Epithelial cell of esophagus (primary cell): ENCODE measurements around the gene TRPM3.

Experiments
- DNase-seq: peaks from one replicate; pipeline ENCODE4 v3.0.0; 2010; ENCODE audit warnings: low read depth
- H3K4me3 ChIP-seq: 2 replicates; pipeline ENCODE4 v1.5.1; 2011; ENCODE audit warnings: mild to moderate bottlenecking, low read length, control low read depth
- CTCF ChIP-seq: IDR thresholded peaks from 2 replicates; pipeline ENCODE4 v1.5.1; 2011; ENCODE audit warnings: low read depth, mild to moderate bottlenecking, low read length, control low read depth, inconsistent platforms; ENCODE audit not compliant: insufficient read depth; ENCODE audit errors: missing control alignments

The TRPM3 gene

DNA sequence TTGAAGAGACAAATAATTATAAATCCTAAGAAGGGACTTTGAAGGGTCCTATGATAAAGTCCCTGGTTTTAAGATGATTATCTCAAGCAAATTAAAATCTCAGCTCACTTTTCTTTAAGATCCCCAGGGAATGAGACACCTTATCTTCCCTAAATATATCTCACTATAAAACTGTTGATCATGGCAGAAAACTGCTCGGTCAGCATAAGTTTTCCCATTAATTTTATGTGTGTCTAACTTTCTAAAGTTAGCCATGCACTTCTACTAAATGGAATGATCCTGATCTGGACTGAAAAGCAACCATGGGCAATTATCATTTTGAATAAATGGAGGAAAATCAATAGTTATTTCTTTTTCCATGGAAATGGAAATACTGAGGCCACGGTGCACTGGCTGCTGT, 314.5 kb downstream of the TRPM3 start:
- H3K4me3 ChIP-seq = no peak overlapping the region
- TF ChIP-seq CTCF = no peak
- no peak for DNase-seq

DNA sequence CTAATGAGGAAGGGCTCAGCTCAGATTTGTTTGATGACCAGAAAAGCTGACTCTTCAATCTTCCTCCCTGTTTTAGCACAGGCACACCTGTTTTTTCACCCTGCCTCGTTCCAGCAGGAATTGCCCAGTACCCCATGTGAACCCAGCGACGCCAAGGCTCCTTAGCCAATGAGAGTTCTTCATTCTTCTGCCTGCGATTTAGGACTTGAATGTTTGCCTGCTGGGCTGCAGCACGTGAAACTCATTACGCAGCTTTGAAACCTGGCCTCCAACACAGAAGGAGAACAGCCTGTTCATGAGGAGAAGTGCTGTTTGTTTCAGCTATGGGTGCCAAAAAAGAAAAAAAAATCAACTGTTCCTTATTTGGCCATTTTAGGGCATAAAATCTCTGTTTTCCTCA, 315.5 kb downstream of the TRPM3 start:
- TF ChIP-seq CTCF = no peak
- no peak overlapping the region for H3K4me3 ChIP-seq
- DNase-seq = no peak

- no peak for TF ChIP-seq CTCF
- H3K4me3 ChIP-seq = no peak overlapping the region
- no peak for DNase-seq
Measured at GRCh38 chr9:70802758-70803436, 318.5 kb downstream of the TRPM3 start.

DNA sequence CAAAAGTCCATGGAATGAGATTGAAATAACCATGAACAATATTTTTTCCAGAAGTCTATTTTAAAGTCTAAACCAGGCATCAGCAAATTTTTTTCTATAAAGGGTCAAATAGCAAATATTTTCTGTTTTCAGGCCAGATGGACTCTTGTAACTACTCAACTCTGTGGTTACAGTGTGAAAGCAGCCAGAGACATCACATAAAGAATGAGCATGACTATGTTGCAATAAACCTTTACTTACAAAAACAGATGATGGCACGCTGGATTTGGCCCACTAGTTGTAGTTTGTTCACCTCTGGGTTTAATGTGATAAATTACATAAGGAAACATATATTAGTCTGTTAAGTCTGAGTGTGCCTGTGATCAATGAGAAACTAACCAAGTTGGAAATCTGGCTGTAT, 319.2 kb downstream of the TRPM3 start:
- no peak for DNase-seq
- TF ChIP-seq CTCF = no peak
- H3K4me3 ChIP-seq = no peak overlapping the region

- H3K4me3 ChIP-seq = no peak overlapping the region
- TF ChIP-seq CTCF = no peak
- DNase-seq = no peak
Measured at GRCh38 chr9:70801181-70801829, 320.1 kb downstream of the TRPM3 start.

GRCh38 chr9:70798018-70798417, 323.4 kb downstream of the TRPM3 start:
- TF ChIP-seq CTCF = no peak
- DNase-seq = no peak
- no peak overlapping the region for H3K4me3 ChIP-seq

DNA sequence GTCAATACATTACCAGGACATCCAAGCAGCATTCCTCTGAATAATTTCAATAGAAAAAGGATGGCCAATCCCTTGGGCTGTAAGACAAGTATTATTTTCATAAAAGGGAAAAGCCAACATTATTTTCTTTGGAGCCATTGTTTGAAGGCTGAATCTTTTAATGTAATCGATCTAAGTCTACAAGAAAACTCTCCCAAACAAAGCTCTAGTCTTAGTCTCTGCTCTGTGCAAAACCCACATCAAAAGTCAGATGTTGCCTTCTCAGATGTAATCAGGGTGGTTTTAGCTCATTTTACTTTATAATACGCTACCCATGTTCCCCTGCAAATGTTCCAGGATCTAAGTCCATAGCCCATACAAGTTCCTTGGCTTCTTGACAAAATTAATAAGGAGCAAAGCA, 325.6 kb downstream of the TRPM3 start:
- no peak for DNase-seq
- no peak overlapping the region for H3K4me3 ChIP-seq
- TF ChIP-seq CTCF = no peak
